ENCODE results near the gene SAMD4B. TPM values are rescaled to one million over a fixed set of nuclear protein-coding genes. Genes with fewer than 3 reads are reported as not detected.
A peak's percentile ranks its signal among the peaks of the same experiment; 100 is the strongest.
"Not testable (repeated sequence)": the region's sequence is repeated elsewhere in the genome, so short reads cannot be mapped to it uniquely, and the experiment has no call there.

SAMD4B gene
- polyA plus RNA-seq, 3 donors = 124 to 155 (median 129) TPM

- DNase-seq = no peak
Measured at GRCh38 chr19:39307822-39308530, 34.2 kb upstream of the SAMD4B start.

GRCh38 chr19:39308531-39309304 is 33.5 kb upstream of the SAMD4B start:
- DNase-seq = no peak

DNA sequence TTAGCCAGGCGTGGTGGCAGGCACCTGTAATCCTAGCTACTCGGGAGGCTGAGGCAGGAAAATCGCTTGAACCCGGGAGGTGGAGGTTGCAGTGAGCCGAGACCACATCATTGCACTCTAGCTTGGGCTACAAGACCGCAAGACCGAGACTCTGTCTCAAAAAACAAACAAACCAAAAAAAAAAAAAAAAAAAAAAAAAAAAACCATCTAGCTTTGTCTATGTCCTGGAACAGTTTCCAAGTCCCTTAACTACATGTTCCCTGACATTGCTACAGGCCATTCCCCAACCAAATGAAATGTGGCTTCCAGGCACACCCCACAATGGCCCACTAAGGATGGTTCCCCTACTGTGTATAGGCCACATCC is 32.9 kb upstream of the SAMD4B start:
- DNase-seq = not testable (repeated sequence)

DNA sequence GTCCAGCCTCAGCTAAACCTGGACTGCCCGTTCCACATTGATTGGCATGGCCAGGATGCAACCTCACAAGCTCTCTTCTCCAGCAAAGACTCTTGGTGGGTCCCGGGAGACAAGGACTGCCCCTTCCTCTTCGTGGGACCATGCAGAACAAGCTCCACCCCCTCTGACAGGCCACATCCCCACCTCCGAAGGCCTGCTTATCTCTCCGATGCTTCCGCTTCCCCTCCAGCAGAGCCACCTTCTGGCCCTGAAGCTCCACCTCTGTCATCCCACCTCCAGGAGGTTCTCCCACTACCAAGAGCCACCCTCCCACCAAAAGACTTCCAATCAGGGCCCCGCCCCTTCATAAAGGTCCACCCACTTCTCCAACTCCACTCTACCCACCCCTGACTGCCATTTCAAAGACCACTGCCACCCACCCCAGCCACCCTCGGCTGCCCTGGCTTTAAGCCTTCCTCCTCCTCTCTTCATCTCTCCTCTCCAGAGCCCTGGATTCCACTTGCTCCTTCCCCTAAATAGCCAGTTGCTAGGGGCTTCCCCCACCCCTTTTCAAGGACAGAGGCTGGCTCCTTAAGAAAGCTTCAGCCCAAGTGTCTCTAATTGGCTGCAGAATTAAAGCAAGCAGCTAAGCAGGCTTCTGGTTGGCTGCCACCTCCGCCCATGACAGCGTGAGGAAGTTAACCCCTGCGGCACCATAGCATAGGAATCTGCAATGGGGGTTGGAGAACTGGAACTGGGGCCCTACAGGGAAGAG is 31.5 kb upstream of the SAMD4B start:
- DNase-seq = no peak

DNA sequence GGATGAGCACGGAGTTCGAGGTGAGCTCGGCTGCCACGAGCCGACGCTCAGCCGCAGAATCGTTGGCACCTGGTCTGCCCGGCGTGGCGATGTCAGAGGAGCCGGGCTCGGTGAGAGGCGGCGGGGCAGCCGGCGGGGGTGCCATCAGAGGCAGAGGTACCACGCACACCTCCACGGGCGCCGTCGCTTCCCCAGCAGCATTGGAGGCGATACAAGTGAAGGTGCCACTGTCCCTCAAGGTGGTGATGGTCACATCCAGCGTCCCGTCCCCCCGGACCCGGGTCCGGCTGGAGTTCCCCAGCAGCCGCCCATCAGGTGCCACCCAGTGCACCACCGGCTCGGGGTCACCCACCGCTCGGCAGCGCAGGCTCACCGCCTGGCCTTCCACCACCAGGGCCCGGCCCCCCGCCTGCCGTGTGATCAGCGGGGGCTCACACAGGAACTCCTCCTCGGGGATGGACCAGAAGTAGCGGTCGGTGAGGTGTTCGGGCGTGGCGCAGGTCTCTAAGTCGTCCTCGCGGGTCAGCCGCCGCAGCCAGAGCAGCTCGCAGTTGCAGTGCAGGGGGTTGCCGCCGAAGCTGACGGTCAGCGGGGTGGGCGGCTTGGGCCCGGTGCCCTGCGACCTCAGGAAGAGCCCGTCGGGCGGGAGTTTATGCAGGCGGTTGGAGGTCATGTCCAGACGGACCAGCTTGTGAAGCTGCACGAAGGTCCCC is 28.0 kb upstream of the SAMD4B start:
- DNase-seq = no peak

DNA sequence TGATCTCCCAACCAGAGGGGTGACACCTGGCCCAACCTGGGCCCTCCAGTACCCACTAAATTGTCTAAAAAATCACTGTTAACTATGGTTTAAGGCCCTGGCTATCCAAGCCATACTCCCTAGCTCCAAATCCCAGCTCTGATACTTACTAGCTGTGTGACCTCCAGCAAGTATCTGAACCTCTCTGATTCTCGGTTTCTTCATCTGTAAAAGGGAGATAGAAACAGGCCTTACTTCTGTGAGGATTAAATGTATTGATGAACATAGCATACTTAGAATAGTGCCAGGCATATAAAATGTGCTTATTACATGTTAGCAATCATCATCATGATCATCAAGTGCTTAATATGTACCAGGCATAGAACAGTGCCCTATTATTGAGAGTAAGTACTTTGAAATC is 26.3 kb upstream of the SAMD4B start:
- no peak for DNase-seq

- DNase-seq = no peak
Measured at GRCh38 chr19:39316627-39317321, 25.4 kb upstream of the SAMD4B start.

DNA sequence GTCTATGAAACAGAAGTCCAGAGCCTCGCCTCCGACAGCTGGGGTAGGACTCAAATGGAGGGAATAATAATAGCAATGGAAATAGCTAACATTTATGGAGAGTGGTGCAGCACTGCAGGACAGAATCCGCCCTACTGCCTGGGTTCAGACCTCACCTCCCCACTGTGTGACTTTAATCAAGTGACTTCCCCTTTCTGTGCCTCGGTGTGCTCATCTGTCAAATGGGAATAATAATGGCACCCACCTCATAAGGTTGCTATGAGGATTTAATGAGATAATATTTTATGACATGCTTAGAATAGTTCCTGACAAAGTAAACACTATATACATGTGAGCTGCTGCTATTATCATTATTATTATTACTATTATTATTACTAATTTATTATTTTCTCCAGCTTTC is 24.7 kb upstream of the SAMD4B start:
- DNase-seq = no peak

- DNase-seq = no peak
Measured at GRCh38 chr19:39318071-39318470, 24.1 kb upstream of the SAMD4B start.

DNA sequence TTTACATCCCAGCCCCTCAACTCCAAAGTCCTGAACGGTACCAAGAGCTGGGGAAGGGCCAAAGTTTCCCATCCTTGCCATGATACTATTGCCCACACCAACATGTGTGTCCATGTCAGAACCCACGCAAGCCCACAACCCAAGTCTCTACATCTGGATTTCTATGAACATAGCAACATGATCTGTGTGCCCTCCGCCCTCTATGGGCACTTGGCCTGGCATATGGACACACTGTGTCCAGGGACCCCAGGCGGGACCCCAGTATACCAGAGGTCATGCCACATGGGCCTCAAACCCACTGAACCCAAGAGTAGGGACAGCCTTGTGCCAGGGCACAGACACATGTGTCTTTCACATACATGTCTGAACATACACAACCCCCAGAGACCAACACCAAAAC is 23.5 kb upstream of the SAMD4B start:
- DNase-seq = no peak

DNA sequence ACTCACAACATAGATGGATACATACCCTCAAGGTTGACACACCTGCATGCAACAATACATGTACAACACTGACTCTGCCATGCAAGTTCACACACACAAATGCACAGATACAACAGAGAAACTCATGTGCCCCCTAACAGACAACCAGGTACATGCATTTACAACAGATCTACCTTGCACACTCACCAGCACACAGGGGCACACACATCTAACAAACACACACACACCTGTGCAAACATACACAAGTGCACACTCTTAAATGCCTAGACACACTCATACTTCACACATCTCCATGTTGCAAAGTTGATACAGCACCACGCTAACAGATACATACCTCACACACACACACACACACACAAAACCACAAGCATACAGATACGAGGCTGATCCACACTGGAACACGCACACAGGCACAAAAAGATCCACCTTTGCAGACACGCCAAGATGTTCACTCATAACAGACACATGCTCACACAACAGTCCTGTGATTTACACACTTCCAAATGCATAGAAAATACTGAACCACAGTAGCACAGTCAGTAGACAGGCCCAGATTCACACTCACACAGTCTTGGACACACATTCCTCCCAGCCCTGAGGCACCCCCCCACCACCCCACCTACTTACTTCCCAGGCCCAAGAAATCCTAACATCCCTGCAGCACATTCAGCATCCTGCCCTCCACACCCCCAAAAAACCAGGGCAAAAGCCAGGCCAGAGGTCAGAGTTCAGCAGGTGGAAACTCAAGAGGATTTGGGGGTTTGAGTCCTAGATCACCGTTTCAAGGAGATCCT is 22.9 kb upstream of the SAMD4B start:
- no peak for DNase-seq

GRCh38 chr19:39319892-39320248 is 22.4 kb upstream of the SAMD4B start:
- DNase-seq = no peak

DNA sequence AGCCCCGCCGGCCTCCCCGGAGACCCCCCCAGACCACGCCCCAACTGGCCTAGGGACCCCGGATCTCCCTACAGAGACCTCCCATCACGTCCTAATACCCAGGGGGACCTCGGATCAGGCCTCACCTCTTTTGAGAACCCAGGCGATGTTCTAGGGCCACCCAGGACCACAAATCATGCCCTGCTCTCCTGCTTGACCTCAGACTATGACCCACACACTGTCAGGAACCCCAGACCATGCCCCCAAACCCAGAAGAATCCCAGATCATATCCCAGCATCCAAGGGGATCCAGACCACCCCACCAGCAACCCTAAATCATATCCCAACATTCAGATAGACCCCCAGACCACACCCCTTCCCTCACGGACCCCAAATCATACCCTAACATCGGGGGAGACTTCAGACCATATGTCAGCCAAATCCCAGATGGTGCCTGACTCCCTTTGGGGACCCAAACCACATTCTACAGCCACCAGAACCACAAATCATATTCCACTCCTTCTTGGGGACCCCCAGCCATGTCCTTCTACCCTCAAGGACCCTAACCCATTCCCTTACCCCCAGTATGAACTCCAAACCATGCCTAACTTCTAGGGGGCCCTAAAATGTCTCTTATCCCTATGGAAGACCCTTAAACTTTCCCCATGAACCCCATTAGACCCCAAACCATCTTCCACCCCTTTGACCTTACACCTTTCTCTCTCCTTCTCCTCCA is 20.9 kb upstream of the SAMD4B start:
- DNase-seq = no peak

DNA sequence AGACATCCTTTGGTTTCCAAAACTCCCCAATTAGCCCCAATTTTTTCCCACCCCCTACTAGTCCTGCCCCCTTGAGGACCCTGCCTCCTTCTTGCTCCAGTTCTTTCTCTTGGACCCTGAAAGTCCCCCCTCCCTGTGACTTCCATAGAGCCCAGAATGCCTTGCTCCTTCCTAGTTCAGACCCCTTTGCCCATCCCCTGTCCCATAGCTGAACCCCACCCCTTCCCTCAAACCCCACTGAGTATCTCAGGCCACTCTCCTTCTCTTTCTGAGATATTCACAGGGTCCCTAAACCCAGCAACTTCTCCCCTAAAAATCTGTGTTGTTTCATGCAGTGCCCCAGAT is 20.4 kb upstream of the SAMD4B start:
- DNase-seq = no peak

GRCh38 chr19:39324242-39324842 is 17.9 kb upstream of the SAMD4B start:
- DNase-seq = no peak

DNA sequence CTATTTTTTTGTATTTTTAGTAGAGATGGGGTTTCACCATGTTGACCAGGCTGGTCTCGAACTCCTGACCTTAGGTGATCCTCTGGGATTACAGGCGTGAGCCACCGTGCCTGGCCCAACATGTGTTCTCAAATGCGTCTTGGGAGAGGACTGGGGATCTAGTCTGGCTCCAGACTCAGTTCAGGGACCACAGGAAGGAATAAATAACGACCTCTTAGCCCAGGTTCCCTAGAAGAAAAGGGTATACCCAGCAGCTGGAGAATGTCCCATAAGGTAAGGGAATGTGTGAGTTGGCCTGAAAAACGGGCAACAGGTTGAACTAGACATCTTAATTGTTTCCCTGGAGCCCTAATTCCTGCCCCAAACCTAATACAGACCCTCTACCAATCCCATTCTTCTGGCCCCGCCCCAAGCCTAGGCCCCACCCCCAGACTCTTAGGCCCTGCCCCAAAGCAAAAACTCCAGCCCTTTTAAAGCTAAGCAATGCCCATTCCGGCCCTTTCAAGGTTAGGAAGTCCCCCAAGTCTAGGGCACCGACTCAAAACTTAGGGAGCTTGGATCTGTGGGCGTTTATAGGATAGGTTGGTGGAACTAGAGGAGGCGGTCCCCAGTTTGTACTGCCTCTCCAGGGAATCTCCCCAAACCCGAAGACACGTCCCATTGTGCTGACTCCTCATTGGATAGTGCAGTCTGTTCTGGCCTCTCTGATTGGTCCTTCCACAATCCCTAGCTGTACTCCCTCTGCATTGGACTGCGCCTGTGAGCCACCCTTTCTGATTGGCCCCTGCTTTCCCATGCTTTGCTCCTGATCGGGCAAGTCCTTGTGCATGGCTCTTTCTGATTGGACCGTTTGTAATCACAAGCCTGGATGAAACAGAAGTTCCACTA is 16.2 kb upstream of the SAMD4B start:
- DNase-seq = no peak

GRCh38 chr19:39327363-39328045 is 14.7 kb upstream of the SAMD4B start:
- DNase-seq = no peak

DNA sequence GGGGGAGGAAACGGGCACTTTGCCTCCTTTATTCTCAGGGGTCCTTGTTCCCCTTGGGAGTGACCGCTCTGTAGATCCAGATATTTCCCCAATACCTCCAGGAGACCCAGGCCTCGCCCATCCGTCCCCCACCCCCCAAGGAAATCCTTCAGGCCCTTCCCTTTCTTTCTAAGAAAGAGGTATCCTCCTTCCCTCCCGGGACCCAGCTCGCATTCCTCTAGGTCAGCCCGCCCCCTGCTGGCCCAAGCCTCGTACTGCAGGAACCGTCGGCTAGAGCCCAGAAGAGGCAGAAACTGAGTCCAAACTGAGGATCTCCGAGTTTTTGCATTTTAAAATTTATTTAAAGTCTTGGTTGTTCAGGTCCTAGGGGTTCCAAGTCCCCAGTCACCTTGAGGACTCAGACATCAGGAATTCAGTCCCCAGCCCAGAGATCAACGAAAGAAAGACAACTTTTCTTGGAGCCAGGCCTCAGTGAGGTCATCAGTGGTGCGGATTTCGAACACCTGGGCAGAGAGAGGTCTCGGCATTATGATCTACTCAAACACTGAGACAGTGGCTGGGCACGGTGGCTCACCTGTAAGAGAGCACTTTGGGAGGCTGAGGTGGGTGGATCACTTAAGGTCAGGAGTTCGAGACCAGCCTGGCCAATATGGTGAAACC is 14.0 kb upstream of the SAMD4B start:
- DNase-seq = peak; percentile 73

All from renal pelvis (tissue), 4 donors.